IPS DF 6.9 (cell line): ENCODE data around the gene NFKB2.

Experiments
- DNase-seq: peaks from one replicate; pipeline ENCODE4 v3.0.0-alpha.2; 2013; ENCODE audit warnings: low read depth, low spot score
- H3K27ac ChIP-seq: one replicate; pipeline ENCODE4 v1.5.1; 2013; ENCODE audit warnings: low read length, control low read depth
- H3K27me3 ChIP-seq: 2 replicates; pipeline ENCODE4 v1.6.1; 2013; ENCODE audit warnings: mild to moderate bottlenecking, low read length; ENCODE audit not compliant: control insufficient read depth, insufficient read depth
- H3K36me3 ChIP-seq: 2 replicates; pipeline ENCODE4 v1.6.1; 2013; ENCODE audit warnings: low read length; ENCODE audit not compliant: control insufficient read depth, insufficient read depth
- H3K4me1 ChIP-seq: 2 replicates; pipeline ENCODE4 v1.6.1; 2013; ENCODE audit warnings: low read length; ENCODE audit not compliant: control insufficient read depth, insufficient read depth
- H3K4me3 ChIP-seq: 2 replicates; pipeline ENCODE4 v1.5.1; 2013; ENCODE audit warnings: mild to moderate bottlenecking, low read length
- H3K9me3 ChIP-seq: 2 replicates; pipeline ENCODE4 v1.6.1; 2013; ENCODE audit warnings: low read length, inconsistent platforms; ENCODE audit not compliant: control insufficient read depth, insufficient read depth
- WGBS: extraction: QIAGEN DNeasy Blood & Tissue Kit; methylation state at CpG from one replicate; pipeline ENCODE4 v1.1.7; 2013; ENCODE audit warnings: mixed read lengths, missing lambda C conversion rate; ENCODE audit not compliant: insufficient read length, insufficient coverage; 5-methylcytosine and 5-hydroxymethylcytosine counted together

The NFKB2 gene

DNA sequence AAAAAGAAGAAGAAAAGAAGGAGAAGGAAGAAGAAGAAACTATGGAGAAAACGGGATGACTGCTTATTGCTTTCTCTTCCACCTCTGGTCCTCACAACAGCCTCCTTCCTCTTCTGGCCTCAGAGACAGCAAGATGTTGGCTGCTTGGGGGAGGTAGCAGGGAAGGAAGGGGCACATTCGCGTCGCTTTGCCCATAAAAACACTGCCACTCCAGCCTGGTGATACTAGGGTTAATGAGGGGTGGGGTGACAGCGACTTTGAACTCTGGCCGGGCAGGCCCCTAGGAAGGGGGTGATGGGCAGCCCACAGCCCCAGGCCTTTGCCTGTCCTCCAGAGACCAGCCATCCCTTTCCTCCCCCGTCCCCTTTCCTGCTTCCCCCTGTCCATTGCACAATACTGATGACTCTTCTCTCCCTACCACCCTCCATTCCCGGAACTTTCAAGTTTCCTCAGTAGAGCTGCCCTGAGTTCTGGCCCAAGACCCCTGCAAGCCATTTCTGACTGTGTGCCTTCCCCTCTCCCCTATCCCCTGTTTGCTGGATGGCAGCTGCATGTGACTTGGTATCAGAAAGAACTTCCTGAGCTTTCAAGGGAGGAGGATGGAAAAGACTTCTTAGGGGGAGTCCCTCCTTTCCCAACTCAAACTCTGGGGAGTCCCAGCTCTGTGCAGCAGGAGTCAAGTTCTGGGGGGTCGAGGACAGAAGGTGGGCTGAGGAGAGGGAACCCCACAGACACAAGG is 39.1 kb downstream of the NFKB2 start:
- Histone ChIP-seq H3K9me3 (no peaks in the 10 kb centered on the region), H3K27ac (no peak overlapping the region), H3K4me1 (peaks cover 2% of the 10 kb centered on the region; the same call in 1 of the 2 replicates), H3K27me3 (peaks cover 24% of the 10 kb centered on the region), H3K4me3 (no peak overlapping the region), H3K36me3 (no peaks in the 10 kb centered on the region)
- no CpG with 5 or more reads among the region's 9 CpGs for WGBS
- no peak for DNase-seq

DNA sequence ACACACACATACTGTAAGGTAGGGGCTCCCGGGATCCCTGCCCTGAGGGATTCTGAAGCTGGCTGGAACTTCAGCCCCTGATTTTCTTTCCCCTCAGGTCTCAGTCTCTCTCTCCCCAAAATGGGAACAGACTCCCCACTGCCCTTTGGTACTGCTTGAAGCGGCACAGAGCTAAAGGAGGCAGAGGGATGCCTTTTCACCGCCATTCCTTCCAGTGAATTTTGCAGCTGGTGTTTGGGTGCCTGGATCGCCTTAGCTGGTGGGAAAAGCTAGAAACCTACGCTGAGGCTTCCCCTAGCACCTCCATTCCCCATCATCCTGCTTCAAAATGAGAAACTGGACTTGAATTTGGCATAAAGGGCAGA is 39.6 kb downstream of the NFKB2 start:
- H3K27ac ChIP-seq = no peak overlapping the region
- peaks cover 2% of the 10 kb centered on the region; the same call in 1 of the 2 replicates for H3K4me1 ChIP-seq
- no peaks in the 10 kb centered on the region for H3K36me3 ChIP-seq
- no peak overlapping the region for H3K4me3 ChIP-seq
- H3K27me3 ChIP-seq = peaks cover 24% of the 10 kb centered on the region
- no peaks in the 10 kb centered on the region for H3K9me3 ChIP-seq
- WGBS = no CpG with 5 or more reads among the region's 5 CpGs
- DNase-seq = no peak

DNA sequence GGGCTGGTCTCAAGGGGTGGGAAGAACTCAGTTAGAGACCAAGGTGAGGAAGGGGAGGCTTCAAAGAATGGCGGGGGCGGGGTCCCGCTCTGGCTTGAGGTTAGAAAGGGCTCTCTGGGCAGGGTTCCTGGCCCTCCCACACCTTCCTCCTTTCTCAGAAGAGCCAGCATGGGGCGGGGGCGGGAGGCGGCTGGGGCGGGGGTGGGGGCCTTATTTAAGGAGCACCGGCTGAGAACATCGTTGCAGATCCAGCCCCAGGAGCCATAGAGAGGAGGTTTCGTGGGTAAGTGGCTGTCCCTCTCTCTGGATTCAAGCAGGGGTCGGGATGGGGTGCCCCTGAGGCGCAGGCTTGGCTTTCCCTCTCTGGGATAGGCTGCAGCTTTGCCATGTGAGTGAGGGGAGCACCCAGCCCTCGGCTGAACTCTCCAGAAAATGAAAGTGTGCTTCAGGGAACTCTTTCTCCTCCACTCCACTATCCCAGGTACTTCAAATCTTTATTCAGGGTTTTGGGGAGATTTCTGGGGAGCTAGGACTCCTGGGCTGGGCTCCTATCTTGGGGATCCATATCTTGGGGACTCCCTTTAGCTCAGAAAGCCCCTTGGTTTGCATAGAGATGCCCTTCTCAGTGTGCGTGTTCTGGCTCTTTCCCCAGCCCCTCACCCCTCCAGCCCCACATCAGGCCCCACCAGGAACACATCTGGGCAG is 40.2 kb downstream of the NFKB2 start:
- H3K9me3 ChIP-seq = no peaks in the 10 kb centered on the region
- no CpG with 5 or more reads among the region's 14 CpGs for WGBS
- H3K27ac ChIP-seq = no peak overlapping the region
- no peak overlapping the region for H3K4me3 ChIP-seq
- no peak for DNase-seq
- H3K27me3 ChIP-seq = peaks cover 24% of the 10 kb centered on the region
- peaks cover 2% of the 10 kb centered on the region; the same call in 1 of the 2 replicates for H3K4me1 ChIP-seq
- H3K36me3 ChIP-seq = no peaks in the 10 kb centered on the region

DNA sequence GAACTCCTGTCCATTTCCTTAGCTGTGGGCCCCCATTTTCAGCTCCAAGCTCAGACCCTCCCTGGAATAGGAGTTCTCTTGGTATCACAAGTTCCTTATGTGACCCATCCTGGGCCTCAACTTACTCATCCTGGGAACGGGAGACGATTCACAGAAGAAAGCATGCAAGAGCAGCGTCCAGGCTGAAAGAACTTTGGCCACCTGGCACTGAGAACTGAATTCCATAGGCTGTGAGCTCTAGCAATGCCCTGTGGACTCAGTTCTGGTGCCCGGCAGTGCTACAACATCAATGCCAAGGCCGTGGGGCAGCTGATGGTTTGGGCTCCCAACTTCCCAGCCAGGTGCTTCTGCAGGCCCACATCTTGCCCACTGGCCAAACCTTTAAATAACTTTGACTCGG is 40.8 kb downstream of the NFKB2 start:
- H3K36me3 ChIP-seq = no peaks in the 10 kb centered on the region
- WGBS = no CpG with 5 or more reads among the region's 6 CpGs
- DNase-seq = no peak
- no peak overlapping the region for H3K4me3 ChIP-seq
- H3K27me3 ChIP-seq = peaks cover 24% of the 10 kb centered on the region
- no peak overlapping the region for H3K27ac ChIP-seq
- H3K4me1 ChIP-seq = peaks cover 2% of the 10 kb centered on the region; the same call in 1 of the 2 replicates
- no peaks in the 10 kb centered on the region for H3K9me3 ChIP-seq

DNA sequence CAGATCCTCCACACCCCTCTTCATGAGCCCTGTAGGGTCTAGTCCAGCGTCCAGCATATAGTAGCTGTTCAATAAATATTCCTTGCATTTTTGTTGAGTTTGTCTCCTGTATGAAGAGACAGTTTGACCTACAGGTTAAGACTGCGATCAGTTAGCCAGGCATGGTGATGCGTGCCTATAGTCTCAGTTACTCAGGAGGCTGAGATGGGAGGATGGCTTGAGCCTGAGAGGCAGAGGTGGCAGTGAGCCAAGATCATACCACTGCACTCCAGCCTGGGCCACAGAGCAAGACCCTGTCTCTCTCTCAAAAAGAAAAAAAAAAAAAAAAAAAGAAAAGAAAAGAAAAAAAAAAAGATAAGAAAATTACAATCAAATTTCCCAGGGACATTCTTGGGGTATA is 42.0 kb downstream of the NFKB2 start:
- peaks cover 24% of the 10 kb centered on the region for H3K27me3 ChIP-seq
- no CpG with 5 or more reads among the region's 3 CpGs for WGBS
- peaks cover 2% of the 10 kb centered on the region; the same call in 1 of the 2 replicates for H3K4me1 ChIP-seq
- H3K4me3 ChIP-seq = no peak overlapping the region
- H3K9me3 ChIP-seq = no peaks in the 10 kb centered on the region
- no peak overlapping the region for H3K27ac ChIP-seq
- no peak for DNase-seq
- H3K36me3 ChIP-seq = no peaks in the 10 kb centered on the region

DNA sequence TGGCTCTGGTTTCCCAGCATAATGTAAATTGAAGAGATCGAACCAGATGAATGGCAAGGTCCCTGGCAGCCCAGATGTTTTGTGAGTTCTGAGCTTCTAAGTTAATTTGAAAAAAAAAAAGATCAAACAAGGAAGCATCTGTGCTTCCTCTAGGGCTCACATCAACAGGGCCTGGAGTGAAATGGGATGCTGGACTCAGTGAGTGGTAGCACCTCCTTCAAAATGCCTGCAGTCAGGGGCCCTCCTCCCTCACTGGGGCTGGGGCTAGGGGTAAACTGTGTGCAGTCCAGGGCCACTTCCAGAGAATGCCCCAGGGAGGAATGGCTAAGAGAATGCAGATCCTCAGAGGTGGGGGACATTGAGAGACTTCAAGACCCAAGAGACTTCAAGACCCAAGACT is 42.9 kb downstream of the NFKB2 start:
- Histone ChIP-seq H3K36me3 (no peaks in the 10 kb centered on the region), H3K9me3 (no peaks in the 10 kb centered on the region), H3K27me3 (peaks cover 23% of the 10 kb centered on the region), H3K4me1 (peaks cover 2% of the 10 kb centered on the region; the same call in 1 of the 2 replicates), H3K27ac (no peak overlapping the region), H3K4me3 (no peak overlapping the region)
- DNase-seq = no peak
- WGBS = no CpG with 5 or more reads among the region's 1 CpG

DNA sequence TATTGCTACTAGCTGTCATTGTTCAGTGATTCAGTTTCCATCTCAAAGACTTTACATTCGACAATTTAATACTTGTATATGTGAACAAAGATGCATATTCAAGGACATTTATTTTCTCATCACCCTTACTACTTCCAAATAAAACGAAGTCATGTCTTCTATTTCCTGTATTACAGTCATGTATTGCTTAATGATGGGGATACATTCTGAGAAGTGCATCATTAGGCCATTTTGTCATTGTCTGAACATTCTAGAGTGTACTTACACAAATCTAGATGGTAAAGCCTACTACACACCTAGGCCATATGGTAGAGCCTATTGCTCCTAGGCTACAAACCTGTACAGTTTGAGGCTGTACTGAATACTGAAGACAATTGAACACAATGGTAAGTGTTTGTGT is 49.3 kb downstream of the NFKB2 start:
- Histone ChIP-seq H3K4me3 (no peak overlapping the region), H3K4me1 (peaks cover 2% of the 10 kb centered on the region; the same call in 1 of the 2 replicates), H3K9me3 (no peaks in the 10 kb centered on the region), H3K36me3 (no peaks in the 10 kb centered on the region), H3K27me3 (no peaks in the 10 kb centered on the region), H3K27ac (no peak overlapping the region)
- DNase-seq = no peak
- WGBS = no CpG with 5 or more reads among the region's 2 CpGs

DNA sequence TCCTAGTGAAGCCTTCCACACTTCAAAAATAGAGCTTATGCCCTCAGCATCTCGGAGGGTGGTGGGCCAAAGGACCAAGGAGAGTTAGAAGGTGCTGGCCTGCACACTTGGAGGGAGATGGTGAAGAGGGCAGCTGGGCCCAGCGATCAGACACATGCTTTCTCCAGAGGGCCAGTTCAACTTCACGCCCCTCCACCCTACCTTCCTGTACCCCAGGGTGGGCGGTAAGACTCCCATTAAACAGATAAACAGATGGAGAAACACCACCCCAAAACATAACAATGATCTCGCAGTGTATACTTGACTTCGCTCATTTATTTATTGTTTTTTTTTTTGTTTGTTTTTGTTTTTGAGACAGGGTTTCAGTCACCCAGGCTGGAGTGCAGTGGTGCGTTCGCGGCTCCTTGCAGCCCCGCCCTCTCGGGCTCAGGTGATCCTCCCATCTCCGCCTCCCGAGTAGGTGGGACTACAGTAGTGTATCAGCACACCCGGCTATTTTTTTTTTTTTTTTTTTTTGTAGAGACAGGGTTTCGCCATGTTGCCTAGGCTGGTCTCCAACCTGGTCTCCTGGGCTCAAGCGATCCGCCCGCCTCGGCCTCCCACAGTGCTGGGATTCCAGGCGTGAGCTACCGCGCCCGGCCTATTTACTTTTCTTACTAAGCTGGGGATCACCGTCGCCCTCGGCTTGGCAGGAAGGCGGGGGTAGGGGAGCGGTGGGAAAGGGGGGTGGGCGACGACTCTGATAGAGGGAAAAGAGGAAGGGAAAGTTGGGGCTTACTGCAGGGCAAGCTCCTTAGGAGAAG is 54.0 kb downstream of the NFKB2 start:
- H3K36me3 ChIP-seq = no peaks in the 10 kb centered on the region
- H3K9me3 ChIP-seq = no peaks in the 10 kb centered on the region
- H3K27ac ChIP-seq = no peak overlapping the region
- H3K4me3 ChIP-seq = peak overlapping the region; percentile 56; the same call in 1 of the 2 replicates
- peaks cover 5% of the 10 kb centered on the region; the same call in 1 of the 2 replicates for H3K4me1 ChIP-seq
- DNase-seq = no peak
- no CpG with 5 or more reads among the region's 30 CpGs for WGBS
- H3K27me3 ChIP-seq = no peaks in the 10 kb centered on the region

DNA sequence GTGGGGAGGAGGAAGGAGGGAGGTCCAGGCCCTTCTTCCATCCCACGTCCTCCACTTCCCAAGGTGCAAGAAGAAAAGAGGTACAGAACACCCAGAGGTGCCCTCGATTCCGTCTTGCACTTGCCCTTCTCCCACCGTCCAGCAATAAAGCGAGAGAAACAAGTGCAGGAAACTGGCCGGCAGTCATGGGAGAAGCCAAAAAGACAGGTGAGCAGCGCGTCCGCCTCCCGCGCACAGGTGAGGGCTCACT is 54.5 kb downstream of the NFKB2 start:
- no peaks in the 10 kb centered on the region for H3K9me3 ChIP-seq
- H3K4me3 ChIP-seq = peak overlapping the region; percentile 56
- no peaks in the 10 kb centered on the region for H3K27me3 ChIP-seq
- no CpG with 5 or more reads among the region's 11 CpGs for WGBS
- no peak for DNase-seq
- no peak overlapping the region for H3K27ac ChIP-seq
- no peaks in the 10 kb centered on the region for H3K36me3 ChIP-seq
- H3K4me1 ChIP-seq = peaks cover 5% of the 10 kb centered on the region; the same call in 1 of the 2 replicates

DNA sequence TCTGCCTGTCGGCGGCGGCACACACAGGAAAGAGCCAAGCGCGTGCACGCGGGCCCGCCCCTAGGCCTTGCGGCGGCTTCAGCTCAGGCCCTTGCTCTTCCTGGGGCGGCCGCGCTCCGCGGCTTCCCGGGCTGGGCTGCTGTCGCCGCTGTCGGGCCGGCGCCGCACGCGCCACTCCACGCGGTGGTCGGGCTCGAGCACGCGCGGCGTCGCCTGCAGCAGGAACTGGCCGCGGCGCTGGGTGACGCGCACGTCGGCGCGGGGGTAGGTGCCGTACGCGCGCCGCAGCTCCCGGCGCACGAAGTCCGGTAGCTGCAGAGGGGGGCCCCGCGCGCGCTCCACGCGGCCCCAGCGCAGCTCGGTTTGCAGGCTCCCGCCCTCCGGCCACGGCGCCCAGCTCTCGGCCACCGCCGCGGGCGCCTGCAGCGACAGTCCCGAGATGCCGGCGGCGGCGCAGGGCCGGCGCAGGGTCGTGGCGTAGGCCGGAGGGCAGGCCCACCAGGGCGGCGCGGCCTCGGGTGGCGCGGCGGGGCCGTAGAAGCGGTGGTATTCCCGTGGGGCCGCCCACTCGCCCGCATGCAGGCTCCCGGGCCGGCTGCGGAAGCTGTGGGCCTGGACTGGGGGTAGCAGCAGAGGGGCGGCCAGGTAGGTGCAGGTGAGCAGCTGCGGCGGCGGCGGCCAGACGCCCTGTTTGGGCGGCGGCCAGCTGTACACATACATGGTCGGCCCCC is 55.0 kb downstream of the NFKB2 start:
- peak overlapping the region; percentile 56 for H3K4me3 ChIP-seq
- H3K4me1 ChIP-seq = peaks cover 6% of the 10 kb centered on the region
- H3K36me3 ChIP-seq = no peaks in the 10 kb centered on the region
- no peak overlapping the region for H3K27ac ChIP-seq
- no peak for DNase-seq
- WGBS = no CpG with 5 or more reads among the region's 104 CpGs
- H3K27me3 ChIP-seq = no peaks in the 10 kb centered on the region
- H3K9me3 ChIP-seq = no peaks in the 10 kb centered on the region
